Measurements from ENCODE around the gene ALG11. TPM values are rescaled to one million over a fixed set of nuclear protein-coding genes. Genes with fewer than 3 reads are reported as not detected.

ALG11 gene
- total RNA-seq, 1 experiment from 2014 or later: 7.3 TPM

GRCh38 chr13:51971520-51972426 lies 40.4 kb upstream of the ALG11 start:
- no peak overlapping the region for H3K4me2 ChIP-seq (ENCODE audit: low read length)
- POLR2A ChIA-PET (ENCODE audit: unreplicated experiment): no interaction called here
- intact Hi-C loops (cut with micrococcal nuclease): no loop called here
- ATAC-seq (peak; percentile 38), DNase-seq (no peak)
- CTCF ChIA-PET: no interaction called here
- no peaks in the 10 kb centered on the region for H3K4me1 ChIP-seq (ENCODE audit: insufficient read depth, low read length)
- H3K4me3 ChIP-seq (ENCODE audit: low read length): no peak overlapping the region
- H3K9me2 ChIP-seq (replicated peaks; ENCODE audit: low read length): no peaks in the 10 kb centered on the region
- TF ChIP-seq EZH2phosphoT487 (IDR thresholded peaks at IDR 0.05; ENCODE audit: borderline replicate concordance, low read length): no peak
- no peak for TF ChIP-seq CTCF (conservative IDR thresholded peaks at IDR 0.05; ENCODE audit: low read depth, low read length)
- TF ChIP-seq EZH2 (IDR thresholded peaks at IDR 0.05; ENCODE audit: low read length, unreplicated experiment): no peak
- no peaks in the 10 kb centered on the region for H3F3A ChIP-seq (ENCODE audit: low read length, unreplicated experiment)
- H3K27me3 ChIP-seq (ENCODE audit: low read length): no peaks in the 10 kb centered on the region
- H3K27ac ChIP-seq (ENCODE audit: low read length): no peak overlapping the region
- H3K9ac ChIP-seq (ENCODE audit: low read length): no peak overlapping the region
- no peaks in the 10 kb centered on the region for H4K20me1 ChIP-seq (ENCODE audit: low read length)
- H3K9me3 ChIP-seq (ENCODE audit: low read length): no peaks in the 10 kb centered on the region
- no peaks in the 10 kb centered on the region for H3K79me2 ChIP-seq (ENCODE audit: low read length)
- no peaks in the 10 kb centered on the region for H3K36me3 ChIP-seq (ENCODE audit: low read depth, low read length)
- no peak overlapping the region for H2AFZ ChIP-seq (ENCODE audit: low read length)
- no TSS peak for BruUV-seq (replicated peaks)

GRCh38 chr13:51974482-51974881 lies 37.7 kb upstream of the ALG11 start:
- Histone ChIP-seq H3K36me3 (ENCODE audit: low read depth, low read length) (no peaks in the 10 kb centered on the region), H3K9me3 (ENCODE audit: low read length) (no peaks in the 10 kb centered on the region), H3F3A (ENCODE audit: low read length, unreplicated experiment) (no peaks in the 10 kb centered on the region), H3K27me3 (ENCODE audit: low read length) (no peaks in the 10 kb centered on the region), H3K27ac (ENCODE audit: low read length) (no peak overlapping the region), H3K4me1 (ENCODE audit: insufficient read depth, low read length) (no peaks in the 10 kb centered on the region), H3K4me2 (ENCODE audit: low read length) (no peak overlapping the region), H4K20me1 (ENCODE audit: low read length) (no peaks in the 10 kb centered on the region), H3K79me2 (ENCODE audit: low read length) (no peaks in the 10 kb centered on the region), H3K9ac (ENCODE audit: low read length) (no peak overlapping the region), H2AFZ (ENCODE audit: low read length) (no peak overlapping the region), H3K9me2 (replicated peaks; ENCODE audit: low read length) (no peaks in the 10 kb centered on the region), H3K4me3 (ENCODE audit: low read length) (no peak overlapping the region)
- POLR2A ChIA-PET (ENCODE audit: unreplicated experiment): interaction anchor here (0.6 kb wide), 1 partner anchor 38 kb away, joined by 3 read pairs; the partner anchor contains the start of gene ALG11
- BruUV-seq (replicated peaks): no TSS peak
- TF ChIP-seq EZH2phosphoT487 (IDR thresholded peaks at IDR 0.05; ENCODE audit: borderline replicate concordance, low read length): no peak
- TF ChIP-seq CTCF (conservative IDR thresholded peaks at IDR 0.05; ENCODE audit: low read depth, low read length): no peak
- TF ChIP-seq EZH2 (IDR thresholded peaks at IDR 0.05; ENCODE audit: low read length, unreplicated experiment): no peak
- no peak for DNase-seq
- ATAC-seq: no peak
- intact Hi-C loops (cut with micrococcal nuclease): no loop called here
- CTCF ChIA-PET: no interaction called here

GRCh38 chr13:51976423-51976822 lies 35.8 kb upstream of the ALG11 start:
- Histone ChIP-seq H3K27me3 (ENCODE audit: low read length) (no peaks in the 10 kb centered on the region), H3K36me3 (ENCODE audit: low read depth, low read length) (no peaks in the 10 kb centered on the region), H4K20me1 (ENCODE audit: low read length) (no peaks in the 10 kb centered on the region), H3K4me1 (ENCODE audit: insufficient read depth, low read length) (no peaks in the 10 kb centered on the region), H3K27ac (ENCODE audit: low read length) (no peak overlapping the region), H3K9me2 (replicated peaks; ENCODE audit: low read length) (no peaks in the 10 kb centered on the region), H3F3A (ENCODE audit: low read length, unreplicated experiment) (no peaks in the 10 kb centered on the region), H3K79me2 (ENCODE audit: low read length) (no peaks in the 10 kb centered on the region), H3K4me2 (ENCODE audit: low read length) (no peak overlapping the region), H3K9me3 (ENCODE audit: low read length) (no peaks in the 10 kb centered on the region), H3K4me3 (ENCODE audit: low read length) (no peak overlapping the region), H2AFZ (ENCODE audit: low read length) (no peak overlapping the region), H3K9ac (ENCODE audit: low read length) (no peak overlapping the region)
- ChIA-PET POLR2A (ENCODE audit: unreplicated experiment) (no interaction called here), CTCF (no interaction called here)
- intact Hi-C loops (cut with micrococcal nuclease): no loop called here
- BruUV-seq (replicated peaks): no TSS peak
- no peak for ATAC-seq
- TF ChIP-seq EZH2phosphoT487 (IDR thresholded peaks at IDR 0.05; ENCODE audit: borderline replicate concordance, low read length) (no peak), CTCF (conservative IDR thresholded peaks at IDR 0.05; ENCODE audit: low read depth, low read length) (no peak), EZH2 (IDR thresholded peaks at IDR 0.05; ENCODE audit: low read length, unreplicated experiment) (no peak)
- peak; percentile 18 for DNase-seq

All from PC-3 (cell line).